Stomach (tissue), 4 donors: ENCODE results near the gene TADA2A.

Experiments
- CTCF ChIP-seq, 7 experiments: fragments of 450-650 bp in 4 of 7; fragments of 200-600 bp in 3 of 7; sonication (generic) in 3 of 7; IDR thresholded peaks; one replicate each; pipeline ENCODE4 v1.5.1; 2016 to 2019; ENCODE audit warnings: antibody characterized with exemption in 7 of 7, control low read depth in 2 of 7, mild to moderate bottlenecking in 1 of 7
- EP300 ChIP-seq: sonication (generic); formaldehyde crosslinking; IDR thresholded peaks from one replicate; pipeline ENCODE4 v1.6.1; 2017; ENCODE audit warnings: antibody characterized with exemption
- POLR2A ChIP-seq, 4 donors: fragments of 450-650 bp; IDR thresholded peaks; one replicate each; pipeline ENCODE4 v1.6.1; 2016; ENCODE audit warnings: antibody characterized with exemption in 4 of 4, control low read depth in 2 of 4, mild to moderate bottlenecking in 1 of 4, moderate library complexity in 1 of 4
- POLR2AphosphoS5 ChIP-seq, 3 donors: sonication (generic); formaldehyde crosslinking; IDR thresholded peaks; one replicate each; pipeline ENCODE4 v1.6.1; 2016; ENCODE audit warnings: antibody characterized with exemption in 3 of 3

DNA sequence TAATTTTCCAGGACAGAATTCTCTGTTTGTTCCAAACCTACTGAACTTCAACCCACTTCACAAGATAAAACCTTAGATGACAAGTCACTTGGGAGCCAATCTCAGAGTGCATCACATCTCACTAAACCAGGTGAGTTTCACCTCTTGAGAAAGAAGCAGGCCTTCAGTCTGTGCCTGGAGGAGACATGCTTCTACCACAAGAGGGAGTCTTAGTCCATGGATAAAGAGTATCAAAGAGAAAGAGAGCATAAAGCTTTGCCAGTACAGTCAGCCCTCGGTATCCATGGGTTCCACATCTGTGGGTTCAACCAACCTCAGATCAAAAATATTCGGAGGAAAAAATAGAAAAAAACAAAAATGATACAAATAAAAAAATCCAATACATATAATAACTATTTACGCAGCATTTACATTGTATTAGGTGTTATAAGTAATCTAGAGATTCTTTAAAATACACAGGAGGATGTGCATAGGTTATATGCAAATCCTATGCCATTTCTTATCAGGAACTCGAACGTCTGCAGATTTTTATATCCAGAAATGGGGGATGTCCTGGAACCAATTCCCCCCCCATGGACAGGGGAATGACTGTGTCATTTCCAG, 120.7 kb downstream of the TADA2A start:
- peak in 3 of 7 experiments; percentile 38 to 49 (median 43) for TF ChIP-seq CTCF (IDR thresholded peaks at IDR 0.05)
- no peak for TF ChIP-seq POLR2A (IDR thresholded peaks at IDR 0.05)
- no peak for TF ChIP-seq EP300
- TF ChIP-seq POLR2AphosphoS5 (IDR thresholded peaks at IDR 0.05): no peak
